ENCODE measurements around the gene LRP8. TPM values are rescaled to one million over a fixed set of nuclear protein-coding genes. Genes with fewer than 3 reads are reported as not detected.

LRP8 gene
- total RNA-seq, 2 experiments from 2014 or later = 65.1 to 82.5 TPM

DNA sequence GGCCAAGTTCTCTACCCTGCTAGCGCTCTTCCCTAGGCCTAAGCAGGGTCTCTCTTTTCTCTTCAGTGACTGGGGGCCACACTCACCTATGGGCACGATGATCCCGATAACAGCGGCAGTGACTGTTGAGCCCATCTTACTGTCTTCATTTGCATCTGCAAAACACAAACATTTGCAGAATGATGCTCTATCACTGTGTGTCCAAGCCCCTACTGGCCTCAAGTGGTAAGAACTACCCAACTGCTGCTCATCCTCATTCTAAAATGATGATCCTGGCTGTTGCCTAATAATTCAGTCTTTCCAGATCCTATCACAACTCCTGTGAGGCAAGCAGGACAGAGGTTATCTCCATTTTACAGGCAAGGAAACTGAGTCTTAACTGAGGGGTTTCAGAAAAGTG lies 72.8 kb downstream of the LRP8 start:
- no peaks in the 10 kb centered on the region for H3K4me1 Mint-ChIP-seq
- ATAC-seq (no peak), DNase-seq (no peak)
- no peaks in the 10 kb centered on the region for H3K9me3 Mint-ChIP-seq (ENCODE audit: low read depth)
- CTCF ChIA-PET = interaction anchor here (1.4 to 3.1 kb wide), 2 partner anchors 24 to 138 kb away, joined by 6 to 10 read pairs; no protein-coding TSS in a partner anchor
- H3K4me3 Mint-ChIP-seq = no peak overlapping the region
- H3K27ac Mint-ChIP-seq = no peak overlapping the region
- H3K27me3 Mint-ChIP-seq = no peaks in the 10 kb centered on the region
- peaks cover 46% of the 10 kb centered on the region for H3K36me3 Mint-ChIP-seq

- Mint-ChIP-seq H3K27me3 (no peaks in the 10 kb centered on the region), H3K4me1 (no peaks in the 10 kb centered on the region), H3K9me3 (ENCODE audit: low read depth) (no peaks in the 10 kb centered on the region), H3K27ac (no peak overlapping the region), H3K36me3 (peaks cover 48% of the 10 kb centered on the region), H3K4me3 (no peak overlapping the region)
- DNase-seq (no peak), ATAC-seq (no peak)
- CTCF ChIA-PET = interaction anchor here (1.4 to 3.1 kb wide), 2 partner anchors 24 to 139 kb away, joined by 6 to 10 read pairs; no protein-coding TSS in a partner anchor
Observed at GRCh38 chr1:53254011-53254640, 73.7 kb downstream of the LRP8 start.

DNA sequence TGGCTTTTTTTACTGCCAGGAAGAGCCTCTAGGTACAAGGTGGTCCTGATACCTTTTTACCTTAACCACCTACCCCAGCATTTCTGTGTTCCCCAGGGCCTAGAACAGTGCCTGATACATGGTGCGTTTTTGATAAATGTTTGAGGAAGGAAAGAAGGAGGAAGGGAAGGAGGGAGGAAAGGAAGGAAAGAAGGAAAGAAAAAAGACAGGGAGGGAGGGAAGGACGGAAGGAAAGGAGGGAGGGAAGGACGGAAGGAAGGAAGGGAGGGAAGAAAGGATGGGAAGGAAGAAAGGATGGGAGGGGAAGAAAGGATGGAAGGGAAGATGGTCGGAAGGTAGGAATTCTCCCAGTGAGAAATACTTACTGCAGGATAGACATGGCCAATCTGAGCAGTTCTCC lies 77.5 kb downstream of the LRP8 start:
- ATAC-seq = no peak
- Mint-ChIP-seq H3K4me3 (no peak overlapping the region), H3K27me3 (no peaks in the 10 kb centered on the region), H3K9me3 (ENCODE audit: low read depth) (no peaks in the 10 kb centered on the region), H3K36me3 (peaks cover 42% of the 10 kb centered on the region), H3K4me1 (no peaks in the 10 kb centered on the region), H3K27ac (no peak overlapping the region)
- CTCF ChIA-PET = interaction anchor here (0.9 kb wide), 1 partner anchor 143 kb away, joined by 3 read pairs; no protein-coding TSS in a partner anchor
- no peak for DNase-seq

- no peak overlapping the region for H3K4me3 Mint-ChIP-seq
- H3K4me1 Mint-ChIP-seq = no peaks in the 10 kb centered on the region
- CTCF ChIA-PET = interaction anchor here (0.9 kb wide), 1 partner anchor 143 kb away, joined by 3 read pairs; no protein-coding TSS in a partner anchor
- ATAC-seq = no peak
- H3K27ac Mint-ChIP-seq = no peak overlapping the region
- H3K27me3 Mint-ChIP-seq = no peaks in the 10 kb centered on the region
- peaks cover 39% of the 10 kb centered on the region for H3K36me3 Mint-ChIP-seq
- no peak for DNase-seq
- H3K9me3 Mint-ChIP-seq (ENCODE audit: low read depth) = no peaks in the 10 kb centered on the region
Observed at GRCh38 chr1:53249706-53250105, 78.2 kb downstream of the LRP8 start.

GRCh38 chr1:53246261-53247134 lies 81.4 kb downstream of the LRP8 start:
- no peak for ATAC-seq
- Mint-ChIP-seq H3K36me3 (peaks cover 29% of the 10 kb centered on the region), H3K4me3 (no peak overlapping the region), H3K4me1 (no peaks in the 10 kb centered on the region), H3K9me3 (ENCODE audit: low read depth) (no peaks in the 10 kb centered on the region), H3K27ac (no peak overlapping the region), H3K27me3 (no peaks in the 10 kb centered on the region)
- DNase-seq = no peak
- CTCF ChIA-PET = no interaction called here

DNA sequence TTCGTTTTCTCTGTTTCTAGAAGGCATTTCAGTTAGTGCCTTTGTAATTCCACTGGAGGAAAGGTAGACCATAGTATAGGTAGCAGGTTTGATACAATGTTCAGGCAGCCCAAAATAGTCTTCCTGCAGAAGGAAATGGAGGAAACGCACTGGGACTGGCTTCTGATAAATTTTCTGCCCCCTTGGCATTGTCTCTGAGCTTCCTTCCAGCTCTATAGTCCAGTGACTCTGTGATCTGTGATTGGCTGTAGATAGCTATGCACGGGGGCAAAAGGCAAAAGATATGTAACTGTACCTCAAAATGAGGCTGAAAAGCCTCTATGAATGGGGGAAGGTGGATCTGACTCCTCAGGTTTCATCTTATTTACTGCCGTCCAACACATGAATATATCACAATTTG lies 83.7 kb downstream of the LRP8 start:
- Mint-ChIP-seq H3K27ac (no peak overlapping the region), H3K36me3 (peaks cover 14% of the 10 kb centered on the region)
- CTCF ChIA-PET = interaction anchor here (0.6 kb wide), 1 partner anchor 322 kb away, joined by 3 read pairs; no protein-coding TSS in a partner anchor

DNA sequence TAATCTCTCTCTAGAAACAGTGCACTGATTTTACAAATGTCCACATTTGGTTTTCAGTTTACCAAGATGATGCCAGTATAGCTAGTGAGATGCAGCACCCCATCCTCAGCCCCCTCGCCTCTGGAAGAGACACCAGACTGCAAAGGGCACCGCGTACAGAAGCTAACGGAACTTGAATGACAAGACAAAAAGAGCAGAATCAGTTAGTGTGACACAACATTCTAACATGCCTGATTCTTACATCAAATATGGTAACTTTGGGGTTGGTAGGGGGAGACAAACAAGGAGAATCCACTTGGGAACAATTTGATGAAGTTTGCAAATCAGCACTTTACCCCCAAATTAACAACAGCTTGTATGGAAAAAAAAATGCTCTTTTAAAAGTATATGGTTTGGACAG lies 85.5 kb downstream of the LRP8 start:
- Mint-ChIP-seq H3K36me3 (peaks cover 8% of the 10 kb centered on the region), H3K27me3 (no peaks in the 10 kb centered on the region), H3K4me3 (no peak overlapping the region), H3K27ac (no peak overlapping the region), H3K4me1 (peaks cover 13% of the 10 kb centered on the region), H3K9me3 (ENCODE audit: low read depth) (no peaks in the 10 kb centered on the region)
- DNase-seq (no peak), ATAC-seq (no peak)
- CTCF ChIA-PET = no interaction called here

More for the DNA sequence above, 83.7 kb downstream of the LRP8 start:
- ATAC-seq (no peak), DNase-seq (no peak)
- Mint-ChIP-seq H3K9me3 (ENCODE audit: low read depth) (no peaks in the 10 kb centered on the region), H3K4me1 (peaks cover 1% of the 10 kb centered on the region), H3K27me3 (no peaks in the 10 kb centered on the region), H3K4me3 (no peak overlapping the region)

GRCh38 chr1:53241828-53242227 lies 86.0 kb downstream of the LRP8 start:
- H3K4me1 Mint-ChIP-seq = peaks cover 16% of the 10 kb centered on the region
- CTCF ChIA-PET = interaction anchor here (0.5 kb wide), 1 partner anchor 206 kb away, joined by 3 read pairs; no protein-coding TSS in a partner anchor
- ATAC-seq (no peak), DNase-seq (no peak)
- H3K4me3 Mint-ChIP-seq = no peak overlapping the region
- H3K9me3 Mint-ChIP-seq (ENCODE audit: low read depth) = no peaks in the 10 kb centered on the region
- H3K27me3 Mint-ChIP-seq = no peaks in the 10 kb centered on the region
- H3K36me3 Mint-ChIP-seq = peaks cover 7% of the 10 kb centered on the region
- no peak overlapping the region for H3K27ac Mint-ChIP-seq

GRCh38 chr1:53238197-53239155 lies 89.4 kb downstream of the LRP8 start, which contains the start of gene MAGOH:
TSS of gene MAGOH (minus strand) at chr1:53238518. CDS start at chr1:53238448, 70 bp downstream.
- Mint-ChIP-seq H3K27me3 (no peaks in the 10 kb centered on the region), H3K4me1 (peaks cover 28% of the 10 kb centered on the region), H3K9me3 (ENCODE audit: low read depth) (no peaks in the 10 kb centered on the region), H3K4me3 (peak within 1 kb of the TSS; percentile 96), H3K27ac (peak within 1 kb of the TSS; percentile 96), H3K36me3 (peaks cover 17% of the 10 kb centered on the region)
- DNase-seq (peak; percentile 97), ATAC-seq (peak; percentile 99)
- CTCF ChIA-PET = interaction anchor here (1.1 to 1.3 kb wide), 2 partner anchors 88 to 155 kb away, joined by 3 to 5 read pairs; no protein-coding TSS in a partner anchor

DNA sequence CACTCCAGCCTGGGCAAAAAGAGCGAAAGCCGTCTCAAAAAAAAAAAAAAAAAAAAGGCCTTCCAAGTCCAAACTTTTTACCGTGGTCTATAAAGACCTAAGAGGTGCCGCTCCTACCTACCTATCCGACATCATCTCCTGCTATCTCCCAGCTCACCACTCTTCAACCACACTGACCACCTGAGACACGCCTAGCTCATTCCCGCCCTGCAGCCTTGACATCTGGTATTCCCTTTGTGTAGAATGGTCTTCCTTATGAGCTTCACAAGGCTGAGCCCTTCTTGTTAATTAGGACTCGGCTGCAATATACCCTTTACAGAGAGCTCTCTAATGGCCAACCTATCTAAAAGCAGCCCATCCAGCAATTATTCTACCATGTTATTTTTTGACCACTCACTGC lies 90.2 kb downstream of the LRP8 start:
- peak overlapping the region; percentile 96 for H3K27ac Mint-ChIP-seq
- ATAC-seq = no peak
- peak overlapping the region; percentile 96 for H3K4me3 Mint-ChIP-seq
- no peaks in the 10 kb centered on the region for H3K9me3 Mint-ChIP-seq (ENCODE audit: low read depth)
- peaks cover 28% of the 10 kb centered on the region for H3K4me1 Mint-ChIP-seq
- peaks cover 20% of the 10 kb centered on the region for H3K36me3 Mint-ChIP-seq
- CTCF ChIA-PET = interaction anchor here (1.1 kb wide), 1 partner anchor 89 kb away, joined by 3 read pairs; no protein-coding TSS in a partner anchor
- no peaks in the 10 kb centered on the region for H3K27me3 Mint-ChIP-seq
- DNase-seq = no peak

- no peaks in the 10 kb centered on the region for H3K27me3 Mint-ChIP-seq
- H3K27ac Mint-ChIP-seq = peak overlapping the region; percentile 95
- no peak for ATAC-seq
- H3K4me1 Mint-ChIP-seq = peaks cover 23% of the 10 kb centered on the region
- CTCF ChIA-PET = interaction anchor here (1.0 kb wide), 1 partner anchor 1580 kb away, joined by 3 read pairs; no protein-coding TSS in a partner anchor
- DNase-seq = no peak
- peaks cover 5% of the 10 kb centered on the region for H3K36me3 Mint-ChIP-seq
- H3K4me3 Mint-ChIP-seq = peak overlapping the region; percentile 91
- no peaks in the 10 kb centered on the region for H3K9me3 Mint-ChIP-seq (ENCODE audit: low read depth)
Observed at GRCh38 chr1:53220962-53221286, 106.9 kb downstream of the LRP8 start.

DNA sequence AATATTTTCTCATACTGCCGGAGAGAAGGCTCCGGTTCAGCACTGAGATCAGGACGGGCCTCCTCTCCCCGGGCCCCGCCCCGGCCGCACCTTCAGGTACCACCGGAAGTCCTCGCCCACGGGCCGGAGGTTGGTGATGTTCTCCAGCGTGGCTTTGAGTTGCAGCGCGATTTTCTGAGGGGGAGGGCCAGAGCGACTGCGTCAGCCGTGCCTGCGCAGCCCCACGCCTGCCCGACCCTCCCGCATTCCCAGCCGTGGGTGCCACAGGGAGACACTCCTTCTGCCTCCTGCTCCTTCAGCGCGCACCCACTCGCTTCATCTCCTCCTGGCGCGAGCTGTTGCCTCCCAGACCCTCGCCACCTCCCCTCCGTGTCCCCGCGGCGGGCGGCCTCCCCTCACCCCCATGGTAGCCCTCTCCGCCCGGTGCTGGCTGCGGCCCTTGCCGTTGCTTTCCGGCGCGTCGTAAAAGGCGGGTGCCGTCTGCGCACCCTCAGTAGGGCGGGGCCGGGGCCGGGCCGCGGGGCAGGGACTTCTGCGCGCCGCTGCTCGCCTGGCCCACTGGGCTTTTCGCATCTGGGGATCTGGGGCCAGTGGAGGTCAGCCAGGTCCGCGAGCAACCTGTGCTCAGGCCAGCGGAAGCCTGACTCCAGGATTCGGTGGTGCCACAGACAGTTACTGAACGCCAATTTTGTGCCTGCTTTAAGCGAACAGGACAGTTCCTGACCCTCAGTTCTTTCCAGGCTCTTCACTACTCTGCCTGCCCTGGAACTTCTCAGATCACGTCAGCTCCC lies 107.5 kb downstream of the LRP8 start, which contains the start of gene CZIB:
Gene CZIB (minus strand): TSS at position 464 of the 791 bp plus-strand sequence. CDS start 59 bp downstream, at position 405.
- ATAC-seq (peak; percentile 96), DNase-seq (peak; percentile 97)
- Mint-ChIP-seq H3K36me3 (peaks cover 5% of the 10 kb centered on the region), H3K4me1 (peaks cover 23% of the 10 kb centered on the region), H3K4me3 (peak within 1 kb of the TSS; percentile 91), H3K9me3 (ENCODE audit: low read depth) (no peaks in the 10 kb centered on the region), H3K27me3 (no peaks in the 10 kb centered on the region), H3K27ac (peak within 1 kb of the TSS; percentile 95)
- CTCF ChIA-PET = no interaction called here
